Measurements from ENCODE around the gene NUDT8.
"Not testable (repeated sequence)": the region's sequence is repeated elsewhere in the genome, so short reads cannot be mapped to it uniquely, and the experiment has no call there.

Gene NUDT8

GRCh38 chr11:67596753-67597300 is 32.9 kb downstream of the NUDT8 start:
- H3K27ac Mint-ChIP-seq, result no peak overlapping the region
- TF ChIP-seq, protein P1, sequence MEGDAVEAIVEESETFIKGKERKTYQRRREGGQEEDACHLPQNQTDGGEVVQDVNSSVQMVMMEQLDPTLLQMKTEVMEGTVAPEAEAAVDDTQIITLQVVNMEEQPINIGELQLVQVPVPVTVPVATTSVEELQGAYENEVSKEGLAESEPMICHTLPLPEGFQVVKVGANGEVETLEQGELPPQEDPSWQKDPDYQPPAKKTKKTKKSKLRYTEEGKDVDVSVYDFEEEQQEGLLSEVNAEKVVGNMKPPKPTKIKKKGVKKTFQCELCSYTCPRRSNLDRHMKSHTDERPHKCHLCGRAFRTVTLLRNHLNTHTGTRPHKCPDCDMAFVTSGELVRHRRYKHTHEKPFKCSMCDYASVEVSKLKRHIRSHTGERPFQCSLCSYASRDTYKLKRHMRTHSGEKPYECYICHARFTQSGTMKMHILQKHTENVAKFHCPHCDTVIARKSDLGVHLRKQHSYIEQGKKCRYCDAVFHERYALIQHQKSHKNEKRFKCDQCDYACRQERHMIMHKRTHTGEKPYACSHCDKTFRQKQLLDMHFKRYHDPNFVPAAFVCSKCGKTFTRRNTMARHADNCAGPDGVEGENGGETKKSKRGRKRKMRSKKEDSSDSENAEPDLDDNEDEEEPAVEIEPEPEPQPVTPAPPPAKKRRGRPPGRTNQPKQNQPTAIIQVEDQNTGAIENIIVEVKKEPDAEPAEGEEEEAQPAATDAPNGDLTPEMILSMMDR (IDR thresholded peaks at IDR 0.05), result no peak
- peaks cover 42% of the 10 kb centered on the region for H3K9me3 Mint-ChIP-seq
- peaks cover 13% of the 10 kb centered on the region for H3K4me1 Mint-ChIP-seq
- H3K36me3 Mint-ChIP-seq (ENCODE audit: low read depth), result no peaks in the 10 kb centered on the region
- H3K27me3 Mint-ChIP-seq (ENCODE audit: low read depth, poor library complexity), result peaks cover 16% of the 10 kb centered on the region
- no peak for DNase-seq
- no peak overlapping the region for H3K4me3 Mint-ChIP-seq

DNA sequence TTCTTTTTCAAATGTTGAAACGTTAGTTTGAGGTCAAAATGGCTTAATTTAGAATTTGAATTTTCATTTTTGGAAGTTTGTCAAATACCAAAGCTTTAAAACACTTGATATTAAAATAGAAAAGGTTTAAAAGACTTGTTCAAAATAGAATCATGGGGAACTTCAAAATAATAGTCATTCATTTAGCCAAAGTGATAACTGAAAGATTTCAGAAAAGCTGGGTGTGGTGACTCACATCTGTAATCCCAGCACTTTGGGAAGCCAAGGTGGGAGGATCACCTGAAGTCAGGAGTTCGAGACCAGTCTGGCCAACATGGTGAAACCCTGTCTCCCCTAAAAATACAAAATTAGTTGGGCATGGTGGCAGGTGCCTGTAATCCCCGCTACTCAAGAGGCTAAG is 35.3 kb downstream of the NUDT8 start:
- H3K9me3 Mint-ChIP-seq, result peaks cover 30% of the 10 kb centered on the region
- TF ChIP-seq, protein P1 (IDR thresholded peaks at IDR 0.05), result no peak
- peaks cover 15% of the 10 kb centered on the region for H3K27me3 Mint-ChIP-seq (ENCODE audit: low read depth, poor library complexity)
- no peak for DNase-seq
- H3K4me1 Mint-ChIP-seq, result no peaks in the 10 kb centered on the region
- no peak overlapping the region for H3K4me3 Mint-ChIP-seq
- H3K27ac Mint-ChIP-seq, result no peak overlapping the region
- H3K36me3 Mint-ChIP-seq (ENCODE audit: low read depth), result peaks cover 10% of the 10 kb centered on the region

DNA sequence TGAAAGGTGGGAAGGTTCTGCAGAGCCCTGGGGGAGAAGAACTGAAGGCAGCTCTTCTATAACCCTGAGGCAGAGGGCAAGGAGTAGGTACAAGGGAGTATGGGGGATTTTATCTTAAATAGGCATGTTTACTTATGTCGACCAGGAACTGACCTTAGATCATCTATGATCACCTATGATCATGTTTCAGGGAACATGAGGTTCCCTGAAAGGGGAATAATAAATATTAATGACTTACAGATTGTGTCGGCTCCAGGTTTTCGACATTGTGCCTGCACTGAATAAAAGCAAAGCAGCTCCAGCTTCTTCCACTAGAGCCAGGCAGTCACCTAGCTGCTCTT is 36.2 kb downstream of the NUDT8 start:
- peaks cover 21% of the 10 kb centered on the region for H3K9me3 Mint-ChIP-seq
- peaks cover 17% of the 10 kb centered on the region for H3K36me3 Mint-ChIP-seq (ENCODE audit: low read depth)
- no peaks in the 10 kb centered on the region for H3K4me1 Mint-ChIP-seq
- DNase-seq, result no peak
- peaks cover 15% of the 10 kb centered on the region for H3K27me3 Mint-ChIP-seq (ENCODE audit: low read depth, poor library complexity)
- H3K4me3 Mint-ChIP-seq, result no peak overlapping the region
- TF ChIP-seq, protein P1 (IDR thresholded peaks at IDR 0.05), result no peak
- H3K27ac Mint-ChIP-seq, result no peak overlapping the region

DNA sequence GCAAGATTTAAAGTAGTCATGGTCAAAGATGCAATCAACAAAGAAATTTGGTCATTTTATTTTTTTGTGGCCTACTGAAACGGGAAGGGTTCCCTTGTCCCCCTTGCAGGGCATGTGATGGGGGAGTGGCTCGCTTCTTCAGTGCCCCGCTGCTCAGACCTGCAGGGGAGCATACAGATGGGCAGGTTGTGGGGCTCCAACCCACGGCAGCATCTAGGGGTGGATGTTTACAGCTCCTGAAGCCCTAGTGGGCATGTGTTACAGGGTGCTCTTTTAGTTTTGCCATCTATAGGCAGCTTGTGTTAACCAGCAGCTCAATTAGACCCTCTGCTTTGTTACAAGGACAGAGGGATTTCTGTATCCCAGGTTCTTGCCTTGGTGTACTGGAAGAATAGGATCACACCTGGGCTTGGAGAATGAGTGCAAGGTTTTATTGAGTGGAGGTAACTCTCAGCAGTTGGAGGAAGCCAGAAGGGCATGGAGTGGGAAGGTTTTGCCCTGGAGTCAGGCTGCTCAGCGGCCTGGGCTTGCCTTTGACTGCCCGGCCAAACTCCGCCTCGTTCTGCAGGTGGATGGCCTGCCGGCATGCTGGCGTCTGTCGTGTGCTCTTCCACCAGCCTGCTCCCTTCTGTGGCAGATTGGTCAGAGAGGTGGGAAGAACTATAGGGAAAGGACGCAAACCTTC is 36.7 kb downstream of the NUDT8 start:
- H3K4me3 Mint-ChIP-seq, result no peak overlapping the region
- TF ChIP-seq, protein P1 (IDR thresholded peaks at IDR 0.05), result no peak
- peaks cover 16% of the 10 kb centered on the region for H3K9me3 Mint-ChIP-seq
- H3K4me1 Mint-ChIP-seq, result no peaks in the 10 kb centered on the region
- H3K27ac Mint-ChIP-seq, result no peak overlapping the region
- peaks cover 15% of the 10 kb centered on the region for H3K27me3 Mint-ChIP-seq (ENCODE audit: low read depth, poor library complexity)
- DNase-seq, result no peak
- H3K36me3 Mint-ChIP-seq (ENCODE audit: low read depth), result peaks cover 22% of the 10 kb centered on the region

GRCh38 chr11:67588899-67589415 is 40.8 kb downstream of the NUDT8 start:
- DNase-seq, H3K27ac Mint-ChIP-seq, H3K9me3 Mint-ChIP-seq, H3K4me3 Mint-ChIP-seq: not testable (repeated sequence)
- Mint-ChIP-seq H3K36me3 (ENCODE audit: low read depth) (peaks cover 55% of the 10 kb centered on the region), H3K27me3 (ENCODE audit: low read depth, poor library complexity) (peaks cover 15% of the 10 kb centered on the region), H3K4me1 (peaks cover 26% of the 10 kb centered on the region)

DNA sequence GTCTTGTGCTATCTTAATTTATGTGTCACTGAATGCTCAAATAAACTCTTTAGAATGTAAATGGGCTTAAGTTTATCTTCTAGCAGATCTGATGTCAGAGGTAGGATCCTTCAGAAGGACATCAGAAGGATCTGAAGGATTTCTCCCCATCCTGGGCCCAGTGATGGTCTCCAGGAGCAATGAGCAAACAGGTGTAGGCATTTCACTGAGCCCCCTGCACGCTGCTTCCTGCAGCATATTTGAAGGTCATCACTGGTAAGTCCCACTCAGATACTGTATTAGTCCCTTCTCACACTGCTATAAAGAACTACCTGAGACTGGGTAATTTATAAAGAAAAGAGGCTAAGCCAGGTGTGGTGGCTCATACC is 41.6 kb downstream of the NUDT8 start:
- Mint-ChIP-seq H3K4me3 (no peak overlapping the region), H3K27ac (no peak overlapping the region), H3K9me3 (peaks cover 3% of the 10 kb centered on the region), H3K36me3 (ENCODE audit: low read depth) (peaks cover 55% of the 10 kb centered on the region), H3K4me1 (peaks cover 30% of the 10 kb centered on the region), H3K27me3 (ENCODE audit: low read depth, poor library complexity) (peaks cover 16% of the 10 kb centered on the region)
- TF ChIP-seq, protein P1 (IDR thresholded peaks at IDR 0.05), result no peak
- no peak for DNase-seq

All from nephron progenitor cell (in vitro differentiated cells).